H9 (cell line): ENCODE data around the gene ENG. TPM values are rescaled to one million over a fixed set of nuclear protein-coding genes. Genes with fewer than 3 reads are reported as not detected.

ENCODE experiments used
- DNase-seq: peaks from one replicate; pipeline ENCODE4 v3.0.0-alpha.2; 2017
- H2AFZ ChIP-seq: one replicate; pipeline ENCODE4 v1.6.1; 2013; ENCODE audit warnings: mild to moderate bottlenecking, low read length, control low read depth, moderate library complexity
- H2AK5ac ChIP-seq: 2 replicates; pipeline ENCODE4 v1.6.1; 2013; ENCODE audit warnings: low read length, control low read depth, mixed read lengths; ENCODE audit not compliant: insufficient read length
- H2BK120ac ChIP-seq: one replicate; pipeline ENCODE4 v1.6.1; 2013; ENCODE audit warnings: low read depth, mild to moderate bottlenecking, low read length, control low read depth, inconsistent platforms; ENCODE audit not compliant: poor library complexity, severe bottlenecking
- H2BK12ac ChIP-seq: 2 replicates; pipeline ENCODE4 v1.6.1; 2013; ENCODE audit warnings: low read length, control low read depth, mixed read lengths, low read depth; ENCODE audit not compliant: insufficient read length
- H2BK15ac ChIP-seq: 2 replicates; pipeline ENCODE4 v1.6.1; 2013; ENCODE audit warnings: low read depth, low read length, control low read depth
- H2BK20ac ChIP-seq: one replicate; pipeline ENCODE4 v1.6.1; 2013; ENCODE audit warnings: low read depth, mild to moderate bottlenecking, low read length, control low read depth, inconsistent platforms; ENCODE audit not compliant: poor library complexity, severe bottlenecking
- H2BK5ac ChIP-seq: 2 replicates; pipeline ENCODE4 v1.6.1; 2013; ENCODE audit warnings: low read length, control low read depth, mixed read lengths; ENCODE audit not compliant: insufficient read length
- H3K14ac ChIP-seq: 2 replicates; pipeline ENCODE4 v1.6.1; 2013; ENCODE audit warnings: low read length, control low read depth; ENCODE audit not compliant: insufficient read depth
- H3K18ac ChIP-seq: 2 replicates; pipeline ENCODE4 v1.6.1; 2013; ENCODE audit warnings: low read depth, mild to moderate bottlenecking, mixed read lengths, low read length, control low read depth; ENCODE audit not compliant: insufficient read length
- H3K23ac ChIP-seq: 2 replicates; pipeline ENCODE4 v1.6.1; 2013; ENCODE audit warnings: low read length, control low read depth, mixed read lengths, low read depth; ENCODE audit not compliant: insufficient read length
- H3K23me2 ChIP-seq: 2 replicates; pipeline ENCODE4 v1.6.1; 2013; ENCODE audit warnings: low read depth, mild to moderate bottlenecking, mixed read lengths, low read length, control low read depth; ENCODE audit not compliant: insufficient read length, poor library complexity, severe bottlenecking
- H3K27ac ChIP-seq: 2 replicates; pipeline ENCODE4 v1.5.1; 2013; ENCODE audit warnings: low read length, control low read depth, mixed read lengths, low read depth; ENCODE audit not compliant: insufficient read length
- H3K27me3 ChIP-seq: 2 replicates; pipeline ENCODE4 v1.6.1; 2013; ENCODE audit warnings: low read length, control low read depth, inconsistent platforms; ENCODE audit not compliant: insufficient read depth
- H3K4ac ChIP-seq: 2 replicates; pipeline ENCODE4 v1.6.1; 2013; ENCODE audit warnings: low read depth, mild to moderate bottlenecking, control low read depth, inconsistent platforms, low read length, moderate library complexity
- H3K4me1 ChIP-seq: 2 replicates; pipeline ENCODE4 v1.6.1; 2013; ENCODE audit warnings: low read length, control low read depth, inconsistent platforms; ENCODE audit not compliant: insufficient read depth
- H3K4me2 ChIP-seq: 2 replicates; pipeline ENCODE4 v1.6.1; 2013; ENCODE audit warnings: low read length, control low read depth, mixed read lengths; ENCODE audit not compliant: insufficient read length, insufficient read depth
- H3K56ac ChIP-seq: 2 replicates; pipeline ENCODE4 v1.6.1; 2013; ENCODE audit warnings: low read depth, mild to moderate bottlenecking, mixed read lengths, low read length, control low read depth; ENCODE audit not compliant: insufficient read length
- H3K79me1 ChIP-seq: 2 replicates; pipeline ENCODE4 v1.6.1; 2013; ENCODE audit warnings: low read depth, mild to moderate bottlenecking, moderate library complexity, low read length, control low read depth, inconsistent platforms; ENCODE audit not compliant: insufficient read depth, poor library complexity, severe bottlenecking
- H3K79me2 ChIP-seq: 2 replicates; pipeline ENCODE4 v1.6.1; 2013; ENCODE audit warnings: low read length, control low read depth, inconsistent platforms; ENCODE audit not compliant: insufficient read depth
- H3K9ac ChIP-seq: 2 replicates; pipeline ENCODE4 v1.6.1; 2013; ENCODE audit warnings: low read length, control low read depth, mixed read lengths; ENCODE audit not compliant: insufficient read length; ENCODE audit errors: extremely low read depth
- H3K9me3 ChIP-seq: one replicate; pipeline ENCODE4 v1.6.1; 2013; ENCODE audit warnings: low read depth, low read length, inconsistent platforms; ENCODE audit not compliant: control insufficient read depth
- H3T11ph ChIP-seq: one replicate; pipeline ENCODE4 v1.6.1; 2013; ENCODE audit warnings: mild to moderate bottlenecking, low read length, control low read depth, inconsistent platforms
- H4K20me1 ChIP-seq: one replicate; pipeline ENCODE4 v1.6.1; 2013; ENCODE audit not compliant: control insufficient read depth, insufficient read length, insufficient read depth
- H4K5ac ChIP-seq: 2 replicates; pipeline ENCODE4 v1.6.1; 2013; ENCODE audit warnings: low read depth, mild to moderate bottlenecking, mixed read lengths, low read length, control low read depth; ENCODE audit not compliant: insufficient read length
- H4K8ac ChIP-seq: replicated peaks from 2 replicates; pipeline ENCODE4 v1.6.1; 2013; ENCODE audit warnings: low read length, control low read depth, mixed read lengths, low read depth; ENCODE audit not compliant: insufficient read length
- H4K91ac ChIP-seq: 2 replicates; pipeline ENCODE4 v1.6.1; 2013; ENCODE audit warnings: low read depth, mild to moderate bottlenecking, moderate library complexity, mixed read lengths, low read length, control low read depth; ENCODE audit not compliant: insufficient read length
- H3K27ac Mint-ChIP-seq, 3 experiments: 2 replicates in 2 of 3; 3 replicates in 1 of 3; pipeline ENCODE4 v1.8.0; 2020 to 2021; ENCODE audit warnings: mixed read lengths in 3 of 3, mild to moderate bottlenecking in 1 of 3, moderate library complexity in 1 of 3
- H3K27me3 Mint-ChIP-seq: 2 replicates; pipeline ENCODE4 v1.8.0; 2021; ENCODE audit warnings: low read depth, mild to moderate bottlenecking, moderate library complexity, mixed read lengths
- H3K36me3 Mint-ChIP-seq, 3 experiments: 2 replicates in 2 of 3; 3 replicates in 1 of 3; pipeline ENCODE4 v1.8.0; 2020 to 2021; ENCODE audit warnings: low read depth in 3 of 3, mixed read lengths in 3 of 3; ENCODE audit not compliant: insufficient read depth in 1 of 3
- H3K4me1 Mint-ChIP-seq, 2 experiments: 2 replicates each; pipeline ENCODE4 v1.8.0; 2020; ENCODE audit warnings: mixed read lengths in 2 of 2
- H3K4me3 Mint-ChIP-seq, 2 experiments: 2 replicates in 1 of 2; 3 replicates in 1 of 2; pipeline ENCODE4 v1.8.0; 2020 to 2021; ENCODE audit warnings: mild to moderate bottlenecking in 2 of 2, mixed read lengths in 2 of 2, moderate library complexity in 1 of 2
- H3K9me3 Mint-ChIP-seq, 2 experiments: 2 replicates in 1 of 2; 3 replicates in 1 of 2; pipeline ENCODE4 v1.8.0; 2020; ENCODE audit warnings: mild to moderate bottlenecking in 2 of 2, mixed read lengths in 2 of 2, moderate library complexity in 1 of 2
- CTCF ChIP-seq: fragments of 200-600 bp; sonication (generic); conservative IDR thresholded peaks from 3 replicates; pipeline ENCODE4 v1.8.0; 2021; ENCODE audit warnings: antibody characterized with exemption, mild to moderate bottlenecking
- WGBS: extraction: QIAGEN DNeasy Blood & Tissue Kit; methylation state at CpG from one replicate; pipeline ENCODE4 v1.1.7; 2013; ENCODE audit warnings: missing lambda C conversion rate, low lambda C conversion rate, mixed read lengths; ENCODE audit not compliant: insufficient read length; ENCODE audit errors: extremely low coverage; 5-methylcytosine and 5-hydroxymethylcytosine counted together
- total RNA-seq: library from RNA; stranded (reverse); gene quantifications from 2 replicates; pipeline ENCODE4 v1.2.1, GENCODE V29; 2021

Gene ENG
- total RNA-seq, 1 experiment from 2014 or later = 2.1 TPM

GRCh38 chr9:127773272-127773671 is 81.2 kb downstream of the ENG start:
- no peak overlapping the region for H3K23ac ChIP-seq
- H3K79me2 ChIP-seq = no peaks in the 10 kb centered on the region
- H3K4me1 ChIP-seq = peaks cover 8% of the 10 kb centered on the region
- H2AK5ac ChIP-seq = no peak overlapping the region
- H3K9ac ChIP-seq = no peak overlapping the region
- no peak overlapping the region for H2BK120ac ChIP-seq
- H2BK12ac ChIP-seq = no peak overlapping the region
- no peak overlapping the region for H4K5ac ChIP-seq
- no peak overlapping the region for H2BK15ac ChIP-seq
- no peaks in the 10 kb centered on the region for H3K79me1 ChIP-seq
- no peak for DNase-seq
- no peak overlapping the region for H3K4ac ChIP-seq
- Mint-ChIP-seq H3K27me3 (peaks cover 6% of the 10 kb centered on the region), H3K4me1 (peaks cover 26 to 38% of the 10 kb centered on the region in 2 experiments), H3K9me3 (no peaks in the 10 kb centered on the region), H3K27ac (peak overlapping the region in 1 of 3 experiments; percentile 40; a peak in 1 of 7 replicates), H3K4me3 (no peak overlapping the region), H3K36me3 (no peaks in the 10 kb centered on the region)
- no peaks in the 10 kb centered on the region for H4K20me1 ChIP-seq
- no CpG with 5 or more reads among the region's 3 CpGs for WGBS
- no peak overlapping the region for H2BK5ac ChIP-seq
- H4K8ac ChIP-seq = no peak overlapping the region
- H3T11ph ChIP-seq = no peak overlapping the region
- H3K9me3 ChIP-seq = no peaks in the 10 kb centered on the region
- H3K4me2 ChIP-seq = no peak overlapping the region
- H3K27ac ChIP-seq = no peak overlapping the region
- no peak overlapping the region for H2AFZ ChIP-seq
- H3K27me3 ChIP-seq = no peaks in the 10 kb centered on the region
- no peak overlapping the region for H3K18ac ChIP-seq
- H2BK20ac ChIP-seq = no peak overlapping the region
- H3K14ac ChIP-seq = no peak overlapping the region
- H3K56ac ChIP-seq = no peak overlapping the region
- no peak overlapping the region for H4K91ac ChIP-seq
- H3K23me2 ChIP-seq = peaks cover 8% of the 10 kb centered on the region
- no peak for TF ChIP-seq CTCF
